C4-2B (cell line): ENCODE measurements around the gene DPM2.

Experiments
- H3K27ac ChIP-seq: fragments of 450-650 bp; 2 replicates; pipeline ENCODE4 v1.5.1; 2017
- CTCF ChIP-seq: fragments of 450-650 bp; conservative IDR thresholded peaks from 2 replicates; pipeline ENCODE4 v1.5.1; 2017; ENCODE audit warnings: mild to moderate bottlenecking
- ZFX ChIP-seq: fragments of 450-650 bp; IDR thresholded peaks from 2 replicates; pipeline ENCODE4 v1.6.1; 2017

Gene DPM2

GRCh38 chr9:127937388-127938297 lies at the start of gene DPM2:
Gene DPM2 (minus strand): TSS chr9:127937854. CDS start chr9:127937820, 34 bp downstream.
- TF ChIP-seq ZFX (peak; percentile 52; the same call in 1 of the 2 replicates), CTCF (no peak)
- H3K27ac ChIP-seq = peak within 1 kb of the TSS; percentile 84

DNA sequence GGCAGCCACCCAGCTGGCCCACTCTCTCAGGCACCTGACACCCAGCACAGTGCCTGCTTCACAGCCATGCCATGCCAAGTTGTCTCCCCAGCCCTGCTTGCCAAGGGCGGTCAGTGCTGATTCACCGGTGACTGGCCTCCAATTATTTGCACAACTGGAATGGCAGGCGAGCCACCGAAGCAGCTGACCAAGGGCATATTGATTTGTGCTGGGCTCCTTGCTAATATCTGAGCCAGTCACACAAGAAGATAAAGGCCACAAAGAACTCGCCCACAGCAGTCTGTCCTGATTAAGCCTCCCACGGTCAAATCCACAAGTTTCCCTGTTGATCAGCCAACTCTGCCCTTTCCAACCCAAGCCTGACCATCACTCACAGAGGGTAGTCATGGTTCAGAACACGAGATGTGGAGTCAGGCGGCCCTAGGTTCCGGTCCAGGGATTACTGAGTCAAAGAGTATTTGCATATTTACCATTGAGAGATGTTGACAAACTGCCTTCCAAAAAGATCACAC lies 49.5 kb upstream of the DPM2 start:
- peak overlapping the region; percentile 40 for H3K27ac ChIP-seq
- TF ChIP-seq CTCF = no peak

- TF ChIP-seq ZFX = no peak
- TF ChIP-seq CTCF = no peak
- no peak overlapping the region for H3K27ac ChIP-seq
Measured at GRCh38 chr9:127985011-127985410, 47.4 kb upstream of the DPM2 start.

GRCh38 chr9:127983847-127984289 lies 46.2 kb upstream of the DPM2 start:
- H3K27ac ChIP-seq = no peak overlapping the region
- TF ChIP-seq CTCF (no peak), ZFX (no peak)

GRCh38 chr9:127982912-127983311 lies 45.3 kb upstream of the DPM2 start:
- no peak overlapping the region for H3K27ac ChIP-seq
- TF ChIP-seq ZFX = no peak
- TF ChIP-seq CTCF = no peak

- peak overlapping the region; percentile 80 for H3K27ac ChIP-seq
- TF ChIP-seq CTCF = no peak
Measured at GRCh38 chr9:127981559-127982121, 44.0 kb upstream of the DPM2 start.
